ENCODE measurements around the gene PTPRK.

PTPRK gene

DNA sequence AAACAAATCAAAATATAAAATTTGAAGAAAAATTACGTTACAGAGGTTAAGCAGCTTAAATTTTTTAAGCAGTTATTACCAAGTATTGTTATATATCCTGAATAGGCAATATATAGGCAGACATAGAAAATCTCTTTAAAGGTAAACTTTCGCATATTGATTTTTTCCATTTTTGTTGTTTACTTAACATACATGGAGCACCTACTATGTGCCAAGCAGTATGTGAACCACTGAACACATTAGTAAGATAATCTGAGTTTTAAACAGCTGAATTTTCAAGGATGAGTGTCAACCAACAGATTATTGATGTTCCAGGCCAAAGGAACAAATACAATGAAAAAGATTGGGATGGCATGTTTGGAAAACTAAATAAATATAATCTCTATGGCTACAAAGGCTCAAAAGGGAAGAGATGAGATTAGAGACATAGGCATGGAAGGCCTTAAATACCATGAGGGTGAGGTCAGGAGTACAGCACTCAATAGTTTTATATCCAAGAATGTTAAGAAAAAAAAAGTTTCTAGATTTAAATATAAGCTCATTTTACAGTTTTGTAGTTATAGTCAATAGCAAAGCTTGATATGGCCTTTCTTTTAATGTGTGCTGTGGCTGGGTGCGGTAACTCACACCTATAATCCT lies 277.5 kb downstream of the PTPRK start:
- DNase-seq = peak; percentile 61

DNA sequence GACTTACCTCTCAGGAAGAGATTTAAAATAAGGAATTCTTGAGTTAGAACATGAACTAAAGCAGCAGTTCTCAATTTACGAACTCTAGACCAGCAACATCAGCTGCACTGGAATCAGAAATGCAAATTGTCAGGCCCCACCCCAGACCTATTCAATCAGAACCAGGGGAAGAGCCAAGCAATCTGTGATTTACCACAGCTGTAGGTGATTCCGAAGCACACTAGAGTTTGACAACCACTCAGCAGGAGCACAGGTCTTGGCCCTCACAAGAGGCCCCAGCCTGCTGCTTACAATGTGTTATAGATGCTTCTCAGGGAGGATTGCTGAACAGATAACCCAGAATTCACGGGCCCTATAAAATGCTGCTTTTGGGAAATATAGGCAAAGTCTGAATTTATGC lies 279.2 kb downstream of the PTPRK start:
- no peak for DNase-seq

DNA sequence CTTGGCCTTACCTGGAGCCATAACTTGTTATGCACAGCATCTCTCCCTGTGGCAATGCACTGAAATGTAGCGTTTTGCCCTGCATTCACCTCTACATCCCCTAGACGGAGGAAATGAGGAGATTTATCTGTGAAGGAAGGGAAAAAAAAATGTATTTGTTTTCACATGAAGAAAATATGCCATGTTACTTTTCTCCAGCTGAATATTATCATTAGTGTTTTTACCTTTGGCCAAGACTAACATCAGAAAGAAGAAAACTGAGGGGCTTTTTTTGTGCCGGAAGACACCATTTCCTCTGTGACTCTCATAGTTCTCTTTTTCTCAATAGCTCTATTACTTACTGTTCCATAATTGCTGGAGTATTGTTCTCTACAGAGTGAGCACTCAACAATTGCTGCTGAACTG lies 280.4 kb downstream of the PTPRK start:
- no peak for DNase-seq

DNA sequence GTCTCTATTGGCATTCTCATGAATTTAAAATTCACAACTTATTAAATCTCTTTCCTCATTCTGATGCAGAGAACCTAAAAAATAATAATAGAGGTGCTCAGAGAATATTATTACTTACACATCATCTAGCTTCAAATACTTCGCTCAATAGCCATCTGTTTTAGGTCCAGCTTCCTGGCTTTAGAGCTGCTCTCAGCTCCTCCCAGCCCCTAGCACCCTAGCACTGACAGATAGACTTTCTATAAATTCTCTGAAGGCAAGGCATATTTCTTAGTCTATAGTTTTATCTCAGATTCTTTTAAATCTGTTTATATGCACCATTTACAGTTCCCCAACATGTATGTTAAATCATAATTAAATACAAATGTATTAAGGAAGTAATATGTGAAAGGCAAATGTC lies 281.3 kb downstream of the PTPRK start:
- no peak for DNase-seq

DNA sequence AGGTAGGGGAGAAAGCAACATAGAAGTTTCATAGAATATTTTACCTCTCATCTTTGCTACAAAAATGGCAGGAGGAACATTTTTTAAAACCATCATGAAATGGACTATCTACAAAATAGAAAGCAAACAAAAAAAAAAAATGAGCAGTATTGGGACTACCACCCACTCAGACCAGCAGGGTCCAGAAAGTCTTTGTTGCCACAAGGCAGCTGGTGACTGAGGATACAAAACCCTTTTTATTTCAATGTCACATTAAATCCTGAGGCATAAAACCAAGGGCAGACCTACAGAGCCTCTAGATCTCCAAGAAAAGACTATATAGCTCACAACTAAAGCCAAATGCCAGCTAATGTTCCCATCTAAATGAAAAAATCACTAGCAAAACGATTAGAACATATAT lies 282.2 kb downstream of the PTPRK start:
- no peak for DNase-seq

DNA sequence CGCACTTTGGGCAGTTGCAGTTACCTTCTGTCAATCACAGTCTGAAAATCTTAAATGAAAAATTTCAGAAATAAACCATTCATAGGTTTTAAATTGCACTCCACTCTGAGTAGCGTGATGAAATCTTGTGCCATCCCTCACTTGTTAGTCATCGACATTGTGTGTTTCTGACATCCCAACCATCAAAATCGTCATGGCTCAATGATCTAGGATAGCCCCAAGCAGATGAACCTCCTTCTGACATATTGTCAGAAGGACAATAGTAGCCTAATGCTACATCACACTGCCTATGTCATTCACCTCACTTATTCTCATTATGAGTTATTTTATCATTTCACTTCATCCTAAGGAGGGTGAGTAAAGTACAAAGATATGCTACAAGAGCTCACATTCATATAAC lies 284.8 kb downstream of the PTPRK start:
- DNase-seq = no peak

DNA sequence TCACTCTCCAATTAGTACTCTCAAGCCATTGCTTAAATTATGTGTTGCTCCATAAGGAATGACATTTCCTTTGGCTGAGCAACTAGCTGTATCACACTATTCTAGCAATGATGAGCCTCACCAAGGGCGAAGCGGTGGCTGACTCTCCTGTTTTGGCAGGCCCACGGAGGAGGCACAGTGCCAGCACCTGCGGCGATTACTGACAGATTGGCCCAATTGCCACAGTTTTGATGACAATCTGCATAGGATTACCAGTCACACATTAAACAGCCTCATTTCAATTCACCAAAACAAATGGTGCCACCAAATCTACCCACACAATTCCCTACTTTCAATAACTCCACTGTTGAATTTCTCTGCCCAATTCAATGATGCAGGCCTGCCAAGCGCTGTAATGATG lies 286.9 kb downstream of the PTPRK start:
- DNase-seq = no peak

DNA sequence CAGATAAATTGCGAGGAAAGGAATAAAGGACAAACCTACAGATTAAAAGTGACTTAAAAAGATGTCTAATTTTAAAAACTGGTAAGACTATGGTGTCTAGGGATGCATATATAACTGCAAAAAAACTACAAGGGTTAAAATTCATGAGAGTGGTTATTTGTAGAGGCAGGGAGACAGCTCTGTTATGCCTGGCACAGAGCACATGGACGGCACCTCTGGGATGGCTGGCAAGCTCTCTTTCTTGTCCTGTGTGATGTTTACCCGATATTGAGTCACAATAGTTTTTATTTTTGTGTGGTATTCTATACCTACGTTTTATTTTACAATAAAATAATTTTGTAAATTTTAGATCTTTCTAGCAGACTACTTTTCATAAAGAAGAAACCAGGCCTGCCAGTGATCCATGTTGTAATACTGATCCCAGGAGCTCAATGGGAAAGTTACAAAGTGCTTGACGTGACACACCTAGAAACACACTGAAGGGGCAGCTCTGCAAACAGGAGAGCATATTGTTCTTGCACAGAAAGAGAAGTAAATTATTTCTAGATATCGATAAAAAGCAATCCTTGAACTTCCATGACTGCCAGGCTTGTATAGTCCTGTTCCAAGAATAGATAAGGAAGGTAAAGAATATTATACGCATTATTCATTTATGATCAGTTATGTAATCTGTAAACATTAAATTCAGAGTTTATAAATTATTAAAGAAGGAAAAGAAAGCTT lies 290.0 kb downstream of the PTPRK start:
- no peak for DNase-seq

DNA sequence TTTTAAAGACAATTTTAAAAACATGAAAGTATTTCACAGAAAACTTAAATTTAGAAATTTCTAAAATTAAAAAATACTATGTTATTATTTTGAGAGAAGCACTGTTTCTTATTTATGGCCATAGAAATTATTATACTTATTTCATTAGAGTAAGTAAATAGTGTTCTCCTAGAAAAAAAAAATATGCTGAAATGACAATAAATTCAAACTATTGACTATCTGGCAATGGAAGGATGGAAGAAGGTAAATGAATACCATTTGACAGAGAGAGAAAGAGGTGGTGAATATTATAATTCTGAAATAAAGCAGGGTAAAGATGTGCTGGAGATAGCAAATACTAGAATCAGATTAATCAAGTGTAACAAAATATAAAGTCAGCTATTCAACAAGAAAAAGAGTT lies 294.8 kb downstream of the PTPRK start:
- no peak for DNase-seq

DNA sequence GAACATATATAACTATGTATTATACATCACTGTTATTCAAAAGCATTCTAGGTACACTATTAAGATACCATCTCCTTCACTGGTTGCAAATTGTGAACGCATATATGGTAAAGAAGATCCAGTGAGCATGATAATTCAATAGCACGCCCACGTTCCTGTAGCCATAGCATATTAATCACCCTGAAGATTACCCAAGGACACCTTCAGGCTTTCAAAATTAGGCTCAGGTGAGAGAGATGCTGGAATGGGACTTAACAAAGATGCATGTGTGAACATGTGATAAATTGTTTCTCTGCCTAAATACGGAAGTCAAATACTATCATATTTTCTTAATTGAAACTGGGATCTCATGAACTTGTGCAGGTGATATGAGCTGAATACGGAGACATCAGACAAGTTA lies 303.5 kb downstream of the PTPRK start:
- no peak for DNase-seq

DNA sequence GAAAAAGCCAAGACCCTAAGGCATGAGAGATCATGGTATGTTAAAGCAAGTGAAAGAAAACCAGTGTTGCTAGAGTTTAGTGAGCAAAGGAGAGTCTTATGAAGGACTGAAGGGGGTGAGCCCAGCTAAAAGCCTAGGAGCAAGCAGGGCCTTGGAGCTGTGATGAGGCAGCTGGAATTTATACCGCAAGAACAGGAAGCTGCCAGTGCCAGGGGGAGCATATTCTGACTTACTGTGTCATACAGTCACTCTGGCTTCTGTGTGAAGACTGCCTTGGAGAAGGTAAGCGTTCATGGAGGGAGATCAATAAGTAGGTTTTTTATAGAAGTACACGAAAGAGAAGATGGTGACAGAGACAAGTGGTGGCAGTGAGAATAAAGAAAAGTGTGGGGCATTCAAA lies 310.6 kb downstream of the PTPRK start:
- peak; percentile 69 for DNase-seq

DNA sequence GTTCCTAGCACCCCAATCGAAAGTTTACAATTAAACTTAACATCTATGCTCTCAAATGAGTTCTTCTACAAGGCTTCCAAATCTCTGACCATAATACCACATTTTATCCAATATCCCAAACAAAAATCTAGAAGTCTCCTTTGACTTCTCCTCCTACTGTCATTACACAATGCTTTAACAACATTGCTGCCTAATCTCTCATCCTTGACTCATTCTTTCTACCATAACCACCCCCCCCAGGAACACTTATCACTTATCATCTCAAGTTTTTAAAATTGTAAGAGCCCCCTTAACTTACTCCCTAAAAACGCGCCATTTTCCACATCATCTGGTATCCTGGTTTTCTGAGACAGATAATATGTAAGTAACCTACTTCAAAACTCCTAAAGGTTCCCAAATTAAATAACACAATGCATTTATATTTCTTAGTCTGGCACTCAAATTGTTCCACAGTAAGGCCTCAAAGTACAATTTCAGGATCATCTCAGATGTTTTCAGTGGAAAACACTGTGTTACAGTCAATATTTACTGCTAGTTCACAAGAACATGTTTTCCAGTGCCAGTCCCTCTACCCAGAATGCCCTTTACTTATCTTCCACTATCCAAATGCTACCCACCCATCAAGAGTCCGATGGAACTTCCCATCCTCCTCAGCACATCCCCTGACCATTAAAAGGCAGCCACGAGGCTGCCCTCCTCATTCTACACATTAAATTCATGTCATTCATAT lies 311.4 kb downstream of the PTPRK start:
- DNase-seq = peak; percentile 34

DNA sequence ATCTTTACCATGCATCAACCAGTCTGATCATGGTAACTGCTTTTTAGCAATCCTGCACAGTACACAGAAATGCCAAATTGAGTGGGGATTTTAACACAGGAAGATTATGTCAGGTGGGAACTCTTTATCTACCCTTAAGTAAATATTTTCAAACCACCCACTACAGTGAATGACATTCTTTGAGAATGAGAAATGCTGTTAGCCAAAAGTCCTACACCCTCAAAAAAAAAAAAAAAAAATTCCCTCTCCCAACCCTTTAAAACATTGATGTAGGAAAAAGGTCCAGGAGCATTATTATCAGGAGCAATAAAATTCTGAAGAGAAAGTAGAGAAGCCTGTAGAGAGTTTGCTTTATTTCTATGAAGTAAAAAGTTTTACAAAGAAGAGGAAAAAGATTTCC lies 312.3 kb downstream of the PTPRK start:
- DNase-seq = peak; percentile 28

DNA sequence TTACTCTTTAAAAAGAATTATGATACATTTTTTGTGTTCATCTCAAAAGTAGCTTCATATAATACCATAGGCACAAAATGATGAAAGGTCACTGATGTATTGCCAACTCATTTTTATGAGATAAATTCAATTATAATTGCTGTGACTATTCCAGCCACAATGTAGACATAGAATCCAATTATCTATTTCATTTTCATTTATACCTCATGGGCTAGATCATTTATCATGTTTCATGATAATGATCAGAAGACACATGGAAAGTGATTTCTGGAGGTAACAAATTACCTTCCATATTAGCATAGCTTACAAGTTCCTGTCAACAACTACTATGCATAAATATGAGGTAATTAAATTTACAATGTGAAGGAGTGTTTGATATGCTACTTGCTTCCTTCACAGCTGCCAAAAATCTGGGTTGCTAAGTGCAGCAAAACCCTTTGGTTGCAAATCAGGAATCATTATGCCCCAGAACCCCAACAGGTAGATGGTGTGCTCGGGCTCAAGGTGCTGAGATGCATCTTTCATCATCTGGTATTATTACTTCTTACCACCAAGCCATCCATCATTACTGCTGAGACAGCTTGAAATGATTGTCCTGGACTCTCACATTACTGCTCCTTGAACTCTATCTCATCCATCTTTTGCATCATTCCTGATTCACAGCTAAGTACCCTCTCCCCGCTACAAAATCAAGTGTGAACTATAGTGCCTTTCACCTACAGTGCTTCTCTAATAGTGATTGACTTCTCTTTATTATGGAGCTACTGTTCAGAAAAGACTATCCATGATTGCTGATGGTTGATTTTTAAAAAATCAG lies 313.6 kb downstream of the PTPRK start:
- peak; percentile 3 for DNase-seq

DNA sequence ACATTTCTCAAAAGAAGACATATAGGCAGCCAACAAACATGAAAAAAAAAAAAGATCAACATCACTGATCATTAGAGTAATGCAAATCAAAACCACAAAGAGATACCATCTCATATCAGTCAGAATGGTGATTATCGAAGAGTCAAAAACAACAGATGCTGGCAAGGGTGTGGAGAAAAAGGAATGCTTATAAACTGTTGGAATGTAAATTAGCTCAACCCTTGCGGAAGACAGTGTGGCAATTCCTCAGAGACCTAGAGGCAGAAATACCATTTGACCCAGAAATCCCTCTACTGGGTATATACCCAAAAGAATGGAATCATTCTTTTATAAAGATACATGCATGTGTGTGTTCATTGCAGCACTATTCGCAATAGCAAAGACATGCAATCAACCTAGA lies 315.8 kb downstream of the PTPRK start:
- DNase-seq = peak; percentile 21

DNA sequence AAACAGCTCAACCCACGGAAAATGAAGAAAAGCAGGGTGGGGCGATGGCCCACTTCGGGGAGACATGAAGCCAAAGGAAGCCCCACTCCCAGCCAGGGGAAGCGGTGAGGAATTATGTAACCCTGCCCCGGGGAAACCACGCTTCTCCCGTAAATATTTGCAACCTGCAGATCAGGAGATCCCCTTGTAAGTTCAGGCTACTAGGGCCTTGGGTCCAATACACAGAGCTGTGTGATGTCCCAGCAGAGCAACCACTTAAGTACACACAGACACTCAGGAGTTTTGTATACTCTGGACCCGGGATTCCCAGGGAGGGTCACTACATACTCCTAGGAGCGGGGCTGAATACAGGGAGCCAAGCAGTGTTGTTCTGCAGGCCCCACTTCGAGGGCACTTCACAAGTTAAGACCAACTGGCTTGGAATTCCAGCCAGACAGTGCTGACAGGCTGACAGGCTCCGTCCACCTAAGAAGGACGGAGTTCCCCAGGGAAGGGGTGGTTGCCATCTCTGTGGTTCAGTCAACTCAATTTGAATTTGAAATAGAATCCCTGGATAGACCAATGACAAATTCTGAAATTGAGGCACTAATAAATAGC lies 318.1 kb downstream of the PTPRK start:
- DNase-seq = no peak

DNA sequence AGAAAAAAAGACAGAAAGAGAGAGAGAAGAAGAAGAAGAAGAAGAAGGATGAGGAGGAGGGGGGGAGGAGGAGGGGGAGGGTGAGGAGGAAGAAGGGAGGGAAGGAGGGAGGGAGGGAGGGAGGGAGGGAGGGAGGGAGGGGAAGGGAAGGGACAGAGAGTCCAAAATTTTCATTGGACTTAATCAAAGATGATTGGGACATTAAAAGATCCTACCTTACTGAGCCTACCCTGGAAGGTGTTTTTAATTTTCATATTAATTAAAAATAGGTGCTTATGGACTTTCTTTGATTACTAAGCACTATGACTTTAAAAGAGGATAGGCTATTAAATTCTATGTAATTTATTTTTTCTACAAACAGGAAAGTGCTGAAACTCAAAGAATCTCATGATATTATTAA lies 319.6 kb downstream of the PTPRK start:
- no peak for DNase-seq

DNA sequence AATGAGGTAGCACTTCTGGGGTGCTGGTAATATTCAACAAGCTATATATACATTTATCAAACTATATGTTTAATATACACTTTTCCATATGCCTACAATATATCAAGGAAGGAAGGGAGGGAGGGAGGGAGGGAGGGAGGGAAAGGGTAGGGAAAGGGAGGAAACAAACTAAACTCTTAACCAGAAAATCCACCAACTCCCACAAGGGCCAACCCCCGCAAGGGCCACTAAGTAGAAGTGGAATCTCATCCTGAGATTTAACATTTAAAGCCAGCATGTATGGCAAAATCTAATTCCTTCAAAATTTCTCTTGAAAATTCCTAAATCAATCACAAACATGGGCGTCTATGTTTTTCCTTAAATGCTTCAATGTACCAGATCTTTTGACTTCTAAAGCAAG lies 320.9 kb downstream of the PTPRK start:
- DNase-seq = no peak

DNA sequence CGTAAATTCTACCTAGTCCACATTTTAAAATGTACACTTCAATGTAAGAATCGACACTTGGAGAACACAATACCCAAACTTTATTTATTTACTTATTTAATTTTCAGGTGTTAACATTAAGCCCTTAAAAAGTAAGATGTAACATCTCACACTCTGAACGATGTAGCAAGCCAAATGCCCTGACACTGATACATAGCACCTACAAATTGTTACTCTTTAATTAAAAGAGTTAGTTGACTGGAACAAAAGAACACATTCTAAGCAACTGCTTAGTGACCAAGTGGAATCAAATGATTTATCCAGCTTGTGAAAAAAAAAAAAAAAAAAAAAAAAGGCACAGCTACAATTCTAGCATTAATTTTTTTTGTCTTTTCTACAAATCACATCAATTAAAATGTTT lies 327.4 kb downstream of the PTPRK start:
- no peak for DNase-seq

DNA sequence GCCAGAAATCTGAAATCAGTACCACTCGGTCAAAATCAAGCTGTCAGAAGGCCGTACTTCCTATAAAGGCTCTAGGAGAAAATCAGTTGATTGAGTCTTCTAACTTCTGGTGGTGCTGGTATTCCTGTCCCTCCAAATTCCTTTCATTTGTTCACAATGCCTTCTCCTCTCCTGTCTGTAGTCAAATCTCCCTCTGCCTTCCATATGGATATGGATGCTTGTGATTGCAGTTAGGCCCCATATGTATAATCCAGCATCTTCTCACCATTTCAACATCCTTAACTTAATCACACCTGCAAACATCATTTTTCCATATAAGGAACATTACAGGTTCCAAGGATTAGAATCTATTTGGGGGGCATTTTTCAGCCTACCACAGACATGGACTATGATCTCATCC lies 331.7 kb downstream of the PTPRK start:
- no peak for DNase-seq

DNA sequence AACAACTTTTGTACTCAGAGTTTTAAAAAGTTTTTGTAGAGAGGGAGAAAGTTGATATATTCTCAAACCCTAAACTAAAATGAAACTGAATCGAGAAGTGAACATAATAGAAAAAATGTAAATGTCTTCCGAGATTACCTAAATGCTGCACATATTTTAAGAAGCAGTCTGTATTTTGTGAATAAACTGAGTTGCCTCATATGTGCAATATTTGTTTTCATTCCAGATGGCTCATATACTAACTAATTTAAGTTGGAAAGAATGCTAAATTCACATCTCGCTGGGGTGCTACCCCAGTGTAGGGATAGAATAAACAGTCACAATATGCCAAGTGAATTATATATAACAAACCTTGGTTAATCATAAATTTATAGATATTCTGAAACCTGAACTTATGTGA lies 333.7 kb downstream of the PTPRK start:
- DNase-seq = no peak

DNA sequence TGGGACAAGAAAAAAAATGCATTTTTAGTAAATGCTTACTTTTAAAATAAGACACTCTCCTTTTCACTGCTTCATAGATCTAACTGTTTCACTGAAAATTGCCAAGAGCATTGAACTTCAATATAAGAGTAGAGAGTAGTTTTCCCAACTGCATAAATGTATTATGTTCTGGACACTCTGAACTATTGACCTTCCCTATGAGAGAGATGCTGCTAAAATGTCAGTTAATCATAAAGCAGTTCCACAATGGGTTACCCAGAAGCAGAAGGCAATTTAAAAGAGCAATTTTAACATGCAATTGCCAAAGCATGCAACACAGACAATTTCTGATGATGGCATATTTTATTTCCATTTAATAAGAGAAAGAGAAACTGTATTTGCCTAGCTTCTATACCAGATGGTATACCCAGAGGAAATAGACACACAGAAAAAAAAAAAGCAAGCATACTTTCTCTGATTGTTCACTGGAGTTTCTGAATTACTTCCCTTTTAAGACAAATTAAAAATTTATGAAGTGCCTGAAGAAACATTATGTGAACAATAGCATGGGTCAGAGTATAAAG lies 340.4 kb downstream of the PTPRK start:
- DNase-seq = no peak
